B cell (primary cell): ENCODE data around the gene KLF7. TPM values are rescaled to one million over a fixed set of nuclear protein-coding genes. Genes with fewer than 3 reads are reported as not detected.

Source experiments
- ATAC-seq: fragments of 200-7000 bp; cut with Tn5 transposase; one replicate; pipeline ENCODE4 v1.10.0; 2021; ENCODE audit warnings: low read depth, mild to moderate bottlenecking, moderate number of reproducible peaks, moderate library complexity
- CTCF ChIA-PET: fragments of 350-600 bp; sonication (Branson Sonifier 250); formaldehyde crosslinking; loops from one replicate; lab custom pipeline; 2021; ENCODE audit warnings: antibody characterized with exemption, inconsistent platforms; lab: Charles Lee
- POLR2A ChIA-PET: fragments of 350-600 bp; sonication (Branson Sonifier 250); formaldehyde crosslinking; loops from one replicate; lab custom pipeline; 2021; ENCODE audit warnings: antibody characterized with exemption; lab: Charles Lee
- DNase-seq: peaks from one replicate; pipeline ENCODE4 v3.0.0; 2013
- H2AFZ ChIP-seq: 2 replicates; pipeline ENCODE4 v1.6.1; 2012; ENCODE audit warnings: mild to moderate bottlenecking, low read depth, low read length; ENCODE audit not compliant: insufficient read depth, poor library complexity, severe bottlenecking
- H3K27ac ChIP-seq, 2 donors: 1 replicate in 1 of 2; 2 replicates in 1 of 2; pipeline ENCODE4 v1.5.1; 2012 to 2013; ENCODE audit warnings: low read length in 2 of 2, mild to moderate bottlenecking in 2 of 2, moderate library complexity in 1 of 2
- H3K27me3 ChIP-seq, 4 experiments: fragments of 200-600 bp in 1 of 4; sonication (generic) in 1 of 4; replicated peaks in 1 of 4; 1 replicate in 2 of 4; 2 replicates in 2 of 4; pipeline versions ENCODE4 v1.6.1 to v1.7.0; 2013 to 2016; ENCODE audit warnings: low read length in 3 of 4, mild to moderate bottlenecking in 2 of 4, mixed read lengths in 1 of 4, moderate library complexity in 1 of 4; ENCODE audit not compliant: insufficient read depth in 4 of 4, control insufficient read depth in 3 of 4; ENCODE audit errors: control extremely low read depth in 1 of 4
- H3K36me3 ChIP-seq, 2 experiments: replicated peaks in 1 of 2; 1 replicate in 1 of 2; 2 replicates in 1 of 2; pipeline versions ENCODE4 v1.6.1 to v1.7.1; 2013; ENCODE audit warnings: low read length in 1 of 2; ENCODE audit not compliant: insufficient read depth in 2 of 2, control insufficient read depth in 1 of 2; ENCODE audit errors: control extremely low read depth in 1 of 2, extremely low read depth in 1 of 2
- H3K4me1 ChIP-seq, 2 donors: fragments of 200-600 bp in 1 of 2; sonication (generic) in 1 of 2; 1 replicate in 1 of 2; 2 replicates in 1 of 2; pipeline versions ENCODE4 v1.5.1 to v1.6.1; 2013 to 2017; ENCODE audit warnings: low read length in 2 of 2; ENCODE audit not compliant: control insufficient read depth in 2 of 2, insufficient read depth in 2 of 2
- H3K4me2 ChIP-seq: replicated peaks from 2 replicates; pipeline ENCODE3; 2012; ENCODE audit warnings: mild to moderate bottlenecking, low read depth, low read length; ENCODE audit not compliant: poor library complexity, severe bottlenecking
- H3K4me3 ChIP-seq, 5 experiments: fragments of 200-600 bp in 1 of 5; sonication (generic) in 1 of 5; 1 replicate in 3 of 5; 2 replicates in 2 of 5; pipeline versions ENCODE4 v1.5.1 to v1.7.0; 2011 to 2016; ENCODE audit warnings: low read length in 4 of 5, mild to moderate bottlenecking in 4 of 5, low read depth in 2 of 5, control low read depth in 1 of 5, moderate library complexity in 1 of 5; ENCODE audit not compliant: insufficient read depth in 1 of 5; ENCODE audit errors: control extremely low read depth in 1 of 5, extremely low read depth in 1 of 5
- H3K79me2 ChIP-seq: fragments of 200-600 bp; sonication (generic); one replicate; pipeline ENCODE4 v1.6.0; 2016; ENCODE audit warnings: low read length; ENCODE audit not compliant: control insufficient read depth, insufficient read depth
- H3K9ac ChIP-seq: fragments of 200-600 bp; sonication (generic); 2 replicates; pipeline ENCODE4 v1.6.1; 2017; ENCODE audit warnings: mild to moderate bottlenecking, low read length, moderate library complexity
- H3K9me3 ChIP-seq, 3 donors: one replicate each; pipeline versions ENCODE4 v1.6.1 to v1.7.1; 2013; ENCODE audit warnings: low read length in 2 of 3; ENCODE audit not compliant: control insufficient read depth in 2 of 3, insufficient read depth in 1 of 3; ENCODE audit errors: control extremely low read depth in 1 of 3
- H4K20me1 ChIP-seq: 2 replicates; pipeline ENCODE4 v1.6.0; 2012; ENCODE audit warnings: mild to moderate bottlenecking, low read length; ENCODE audit not compliant: insufficient read depth, control insufficient read depth, poor library complexity, severe bottlenecking
- H3K27ac Mint-ChIP-seq: one replicate; pipeline ENCODE4 v1.8.0; 2021; ENCODE audit warnings: mixed read lengths
- H3K27me3 Mint-ChIP-seq: one replicate; pipeline ENCODE4 v1.8.0; 2021; ENCODE audit warnings: mixed read lengths
- H3K4me1 Mint-ChIP-seq: one replicate; pipeline ENCODE4 v1.8.0; 2021; ENCODE audit warnings: mixed read lengths
- H3K4me3 Mint-ChIP-seq: one replicate; pipeline ENCODE4 v1.8.0; 2021; ENCODE audit warnings: mixed read lengths
- H3K9me3 Mint-ChIP-seq: one replicate; pipeline ENCODE4 v1.8.0; 2022; ENCODE audit warnings: mixed read lengths; ENCODE audit not compliant: insufficient read depth
- CTCF ChIP-seq: fragments of 200-600 bp; IDR thresholded peaks from one replicate; pipeline ENCODE4 v1.8.0; 2022; ENCODE audit warnings: antibody characterized with exemption, mild to moderate bottlenecking
- EZH2 ChIP-seq: IDR thresholded peaks from 2 replicates; pipeline ENCODE4 v1.6.1; 2012; ENCODE audit warnings: borderline replicate concordance, low read depth, mild to moderate bottlenecking, moderate library complexity, low read length; ENCODE audit not compliant: insufficient read depth, poor library complexity, severe bottlenecking
- WGBS: methylation state at CpG from one replicate; pipeline ENCODE4 v1.1.5; 2013; ENCODE audit warnings: missing lambda C conversion rate; ENCODE audit not compliant: insufficient coverage; 5-methylcytosine and 5-hydroxymethylcytosine counted together
- intact Hi-C: fragments of 100-400 bp; cut with micrococcal nuclease; formaldehyde crosslinking; loops from one replicate; pipeline ENCODE4 v1.10.0; 2022
- polyA plus RNA-seq: library from polyadenylated mRNA; depleted of rRNA; stranded (reverse); fragments of >200 nt; gene quantifications from 2 replicates; pipeline ENCODE4 v1.2.3, GENCODE V29; 2012
- total RNA-seq, 2 donors: library from RNA; stranded (reverse); fragments of 120-200 nt in 1 of 2; gene quantifications; 1 replicate in 1 of 2; 2 replicates in 1 of 2; pipeline versions ENCODE4 v1.2.3 to v1.2.4, GENCODE V29; 2013 to 2022

The KLF7 gene
- total and polyA plus RNA-seq, 2 donors (not counting 1 experiment from before 2014, with no cell fraction given) = 46.2 to 93.2 TPM

GRCh38 chr2:207097278-207097677, 68.5 kb downstream of the KLF7 start:
- ATAC-seq = no peak
- no peaks in the 10 kb centered on the region for H3K27me3 ChIP-seq
- CTCF ChIA-PET = interaction anchor here (1.0 kb wide), 1 partner anchor 51 kb away, joined by 3 read pairs; no protein-coding TSS in a partner anchor
- no peak overlapping the region for H3K4me2 ChIP-seq
- no peak overlapping the region for H2AFZ ChIP-seq
- Mint-ChIP-seq H3K4me3 (no peak overlapping the region), H3K4me1 (peaks cover 17% of the 10 kb centered on the region), H3K27me3 (no peaks in the 10 kb centered on the region), H3K9me3 (no peaks in the 10 kb centered on the region), H3K27ac (no peak overlapping the region)
- no peak for TF ChIP-seq CTCF
- POLR2A ChIA-PET = no interaction called here
- H3K79me2 ChIP-seq = peaks cover 21% of the 10 kb centered on the region
- no peaks in the 10 kb centered on the region for H3K4me1 ChIP-seq
- H3K9me3 ChIP-seq = peaks cover 0 to under 1% (median 0%) of the 10 kb centered on the region in 3 donors
- no peak for DNase-seq
- H3K36me3 ChIP-seq = peaks cover 5 to 7% of the 10 kb centered on the region in 2 experiments
- no peak overlapping the region for H3K4me3 ChIP-seq
- 80% methylated on average over 1 of the region's 4 CpGs for WGBS
- no peak overlapping the region for H3K9ac ChIP-seq
- intact Hi-C loops = no loop called here
- peaks cover 4% of the 10 kb centered on the region for H4K20me1 ChIP-seq
- H3K27ac ChIP-seq = no peak overlapping the region

- Histone ChIP-seq H3K9me3 (peaks cover 0 to 3% (median 0%) of the 10 kb centered on the region in 3 donors), H3K27me3 (no peaks in the 10 kb centered on the region), H3K4me1 (peaks cover 4 to 8% of the 10 kb centered on the region in 2 donors), H3K36me3 (peaks cover 0 to 5% of the 10 kb centered on the region in 2 experiments), H4K20me1 (peaks cover 4% of the 10 kb centered on the region), H3K4me3 (no peak overlapping the region), H3K79me2 (peaks cover 24% of the 10 kb centered on the region), H3K27ac (no peak overlapping the region), H2AFZ (no peak overlapping the region), H3K4me2 (no peak overlapping the region), H3K9ac (no peak overlapping the region)
- H3K4me3 Mint-ChIP-seq = no peak overlapping the region
- peaks cover 23% of the 10 kb centered on the region for H3K4me1 Mint-ChIP-seq
- POLR2A ChIA-PET = no interaction called here
- CTCF ChIA-PET = no interaction called here
- H3K9me3 Mint-ChIP-seq = peaks cover 2% of the 10 kb centered on the region
- no peak for DNase-seq
- 85% methylated on average over 5 of the region's 6 CpGs for WGBS
- no peaks in the 10 kb centered on the region for H3K27me3 Mint-ChIP-seq
- no peak for TF ChIP-seq EZH2
- no peak for TF ChIP-seq CTCF
- no peak overlapping the region for H3K27ac Mint-ChIP-seq
- intact Hi-C loops = no loop called here
- no peak for ATAC-seq
Observed at GRCh38 chr2:207095963-207096362, 69.8 kb downstream of the KLF7 start.
